OCI-LY7 (cell line): ENCODE data around the gene SHISAL2A. TPM values are rescaled to one million over a fixed set of nuclear protein-coding genes. Genes with fewer than 3 reads are reported as not detected.
A peak's percentile ranks its signal among the peaks of the same experiment; 100 is the strongest.

Source experiments
- BruUV-seq: library from RNA; stranded (reverse); fragments of 400-500 nt; replicated peaks from 2 replicates; lab custom pipeline; 2021; lab: Mats Ljungman, UMichigan
- CTCF ChIA-PET: fragments of 300-600 bp; sonication (Branson Sonifier 250); formaldehyde crosslinking; loops from one replicate; lab custom pipeline; 2022; ENCODE audit warnings: antibody characterized with exemption; ENCODE audit not compliant: unreplicated experiment; lab: Charles Lee
- POLR2A ChIA-PET: fragments of 300-600 bp; sonication (Branson Sonifier 250); formaldehyde crosslinking; loops from one replicate; lab custom pipeline; 2022; ENCODE audit warnings: antibody characterized with exemption; lab: Charles Lee
- DNase-seq: peaks from one replicate; pipeline ENCODE4 v3.0.0-alpha.2; 2015; ENCODE audit warnings: low spot score
- H2AFZ ChIP-seq: fragments of 200-600 bp; sonication (generic), shearing (Covaris generic); 2 replicates; pipeline ENCODE4 v1.6.1; 2014; ENCODE audit warnings: mild to moderate bottlenecking, antibody characterized with exemption, low read length, moderate library complexity
- H3K27ac ChIP-seq: fragments of 200-600 bp; sonication (generic); 2 replicates; pipeline ENCODE4 v1.5.1; 2014; ENCODE audit warnings: mixed run types, low read depth, mild to moderate bottlenecking, moderate library complexity, low read length, inconsistent platforms; ENCODE audit not compliant: poor library complexity, severe bottlenecking
- H3K36me3 ChIP-seq: fragments of 200-600 bp; sonication (generic); 2 replicates; pipeline ENCODE4 v1.6.1; 2014; ENCODE audit warnings: mild to moderate bottlenecking, antibody characterized with exemption, low read length, moderate library complexity, mixed read lengths; ENCODE audit not compliant: insufficient read depth
- H3K4me1 ChIP-seq: fragments of 200-600 bp; sonication (generic); 2 replicates; pipeline ENCODE4 v1.5.1; 2014; ENCODE audit warnings: mild to moderate bottlenecking, low read length; ENCODE audit not compliant: insufficient read depth, poor library complexity, severe bottlenecking
- H3K4me2 ChIP-seq: fragments of 200-600 bp; sonication (generic); 2 replicates; pipeline ENCODE4 v1.6.1; 2014; ENCODE audit warnings: mild to moderate bottlenecking, low read length
- H3K4me3 ChIP-seq: fragments of 200-600 bp; sonication (generic); 2 replicates; pipeline ENCODE4 v1.5.1; 2014; ENCODE audit warnings: mild to moderate bottlenecking, low read depth, low read length; ENCODE audit not compliant: poor library complexity, severe bottlenecking
- H3K79me2 ChIP-seq: fragments of 200-600 bp; sonication (generic); 2 replicates; pipeline ENCODE4 v1.6.1; 2016; ENCODE audit warnings: low read depth, mild to moderate bottlenecking, low read length, moderate library complexity, mixed read lengths; ENCODE audit not compliant: insufficient read depth
- H3K9me2 ChIP-seq: fragments of 200-600 bp; sonication (generic); 2 replicates; pipeline ENCODE4 v1.6.1; 2016; ENCODE audit warnings: mild to moderate bottlenecking, low read length, mixed read lengths; ENCODE audit not compliant: insufficient read depth
- H3K9me3 ChIP-seq: fragments of 200-600 bp; sonication (generic); 2 replicates; pipeline ENCODE4 v1.6.1; 2014; ENCODE audit warnings: mild to moderate bottlenecking, mixed run types, low read length, mixed read lengths
- H4K20me1 ChIP-seq: fragments of 200-600 bp; sonication (generic); 2 replicates; pipeline ENCODE4 v1.6.1; 2014; ENCODE audit warnings: mild to moderate bottlenecking, antibody characterized with exemption, low read length, moderate library complexity, mixed read lengths; ENCODE audit not compliant: insufficient read depth
- CTCF ChIP-seq: fragments of 200-600 bp; sonication (generic); conservative IDR thresholded peaks from 2 replicates; pipeline ENCODE4 v1.5.1; 2014; ENCODE audit warnings: mild to moderate bottlenecking, antibody characterized with exemption, low read length, moderate library complexity, mixed read lengths
- EZH2phosphoT487 ChIP-seq: fragments of 200-600 bp; sonication (generic); IDR thresholded peaks from 2 replicates; pipeline ENCODE4 v1.6.1; 2018; ENCODE audit warnings: low read depth, borderline replicate concordance, mild to moderate bottlenecking, mixed run types, antibody characterized with exemption, low read length, moderate library complexity, mixed read lengths
- intact Hi-C: fragments of 100-400 bp; cut with micrococcal nuclease; formaldehyde crosslinking; loops from one replicate; pipeline ENCODE4 v1.10.0; 2022; ENCODE audit not compliant: unreplicated experiment
- total RNA-seq, 2 experiments: library from RNA; depleted of rRNA in 1 of 2; stranded (reverse); fragments of >200 nt in 1 of 2; shearing (Covaris generic) in 1 of 2; gene quantifications; 2 replicates each; pipeline ENCODE4 v1.2.3, GENCODE V29; 2014 to 2022

SHISAL2A gene
- total RNA-seq, 2 experiments from 2014 or later, result 0.27 to 0.69 TPM

- TF ChIP-seq EZH2phosphoT487 (no peak), CTCF (no peak)
- CTCF ChIA-PET, result no interaction called here
Measured at GRCh38 chr1:52674497-52675384, 41.8 kb downstream of the SHISAL2A start.

GRCh38 chr1:52676249-52676903 lies 43.4 kb downstream of the SHISAL2A start:
- no peak for DNase-seq
- intact Hi-C loops, result no loop called here
- POLR2A ChIA-PET, result no interaction called here

More at GRCh38 chr1:52674497-52675384, 41.8 kb downstream of the SHISAL2A start:
- peak overlapping the region; percentile 33 for H3K4me2 ChIP-seq
- peak; percentile 29 for DNase-seq
- H3K27ac ChIP-seq, result no peak overlapping the region
- H3K9me3 ChIP-seq, result no peaks in the 10 kb centered on the region
- H3K9me2 ChIP-seq, result no peaks in the 10 kb centered on the region
- peak overlapping the region; percentile 81 for H2AFZ ChIP-seq
- POLR2A ChIA-PET, result interaction anchor here (0.6 kb wide), 1 partner anchor 28 kb away, joined by 3 read pairs; no protein-coding TSS in a partner anchor
- H3K36me3 ChIP-seq, result no peaks in the 10 kb centered on the region
- peaks cover 10% of the 10 kb centered on the region for H3K4me1 ChIP-seq
- H3K79me2 ChIP-seq, result no peaks in the 10 kb centered on the region
- intact Hi-C loops, result no loop called here
- no peaks in the 10 kb centered on the region for H4K20me1 ChIP-seq
- no TSS peak for BruUV-seq
- no peak overlapping the region for H3K4me3 ChIP-seq

More at GRCh38 chr1:52676249-52676903, 43.4 kb downstream of the SHISAL2A start:
- H3K27ac ChIP-seq, result no peak overlapping the region
- CTCF ChIA-PET, result no interaction called here
- H3K9me3 ChIP-seq, result no peaks in the 10 kb centered on the region
- TF ChIP-seq CTCF (no peak), EZH2phosphoT487 (no peak)
- peaks cover 10% of the 10 kb centered on the region for H3K4me1 ChIP-seq
- H3K36me3 ChIP-seq, result no peaks in the 10 kb centered on the region
- H4K20me1 ChIP-seq, result no peaks in the 10 kb centered on the region
- no peak overlapping the region for H3K4me2 ChIP-seq
- H3K79me2 ChIP-seq, result no peaks in the 10 kb centered on the region
- no peak overlapping the region for H3K4me3 ChIP-seq
- BruUV-seq, result no TSS peak
- H3K9me2 ChIP-seq, result no peaks in the 10 kb centered on the region
- H2AFZ ChIP-seq, result no peak overlapping the region
